Fibroblast of upper back skin (primary cell): ENCODE measurements around the gene GPHB5.
A peak's percentile ranks its signal among the peaks of the same experiment; 100 is the strongest.
"Not testable (repeated sequence)": the region's sequence is repeated elsewhere in the genome, so short reads cannot be mapped to it uniquely, and the experiment has no call there.

Experiments used
- DNase-seq: peaks from one replicate; pipeline ENCODE4 v3.0.0-alpha.2; 2013

Gene GPHB5

GRCh38 chr14:63292805-63293204, 25.9 kb downstream of the GPHB5 start:
- DNase-seq = no peak

- no peak for DNase-seq
These were observed 27.8 kb downstream of the GPHB5 start for GRCh38 chr14:63290741-63291430.

GRCh38 chr14:63288853-63289252, 29.9 kb downstream of the GPHB5 start:
- no peak for DNase-seq

GRCh38 chr14:63287666-63288483, 30.9 kb downstream of the GPHB5 start:
- no peak for DNase-seq

- no peak for DNase-seq
These were observed 32.7 kb downstream of the GPHB5 start for GRCh38 chr14:63286071-63286470.

GRCh38 chr14:63283884-63284248, 34.9 kb downstream of the GPHB5 start:
- DNase-seq = no peak

- no peak for DNase-seq
These were observed 35.5 kb downstream of the GPHB5 start for GRCh38 chr14:63282997-63283883.

- DNase-seq = not testable (repeated sequence)
These were observed 38.8 kb downstream of the GPHB5 start for GRCh38 chr14:63279933-63280332.

GRCh38 chr14:63277591-63278183, 41.0 kb downstream of the GPHB5 start:
- DNase-seq = no peak

GRCh38 chr14:63276492-63277342, 42.0 kb downstream of the GPHB5 start:
- peak; percentile 68 for DNase-seq

- no peak for DNase-seq
These were observed 42.7 kb downstream of the GPHB5 start for GRCh38 chr14:63276016-63276415.

GRCh38 chr14:63275611-63276010, 43.1 kb downstream of the GPHB5 start:
- DNase-seq = no peak

GRCh38 chr14:63273717-63274655, 44.7 kb downstream of the GPHB5 start:
- peak; percentile 17 for DNase-seq

GRCh38 chr14:63273129-63273528, 45.6 kb downstream of the GPHB5 start:
- DNase-seq = no peak

- no peak for DNase-seq
These were observed 49.0 kb downstream of the GPHB5 start for GRCh38 chr14:63269561-63270225.

- no peak for DNase-seq
These were observed 50.0 kb downstream of the GPHB5 start for GRCh38 chr14:63268771-63269170.

- DNase-seq = no peak
These were observed 51.6 kb downstream of the GPHB5 start for GRCh38 chr14:63267171-63267570.

GRCh38 chr14:63266106-63266505, 52.6 kb downstream of the GPHB5 start:
- no peak for DNase-seq
